Lower leg skin (tissue), 3 donors: ENCODE measurements around the gene CALD1.

ENCODE experiments used
- POLR2A ChIP-seq, 2 donors: fragments of 450-650 bp; IDR thresholded peaks; one replicate each; pipeline ENCODE4 v1.6.1; 2016 to 2017; ENCODE audit warnings: antibody characterized with exemption in 2 of 2, mild to moderate bottlenecking in 1 of 2, moderate library complexity in 1 of 2
- TF ChIP-seq, protein P1 (sequence below), 3 donors: fragments of 450-650 bp; IDR thresholded peaks; one replicate each; pipeline ENCODE4 v1.5.1; 2016; ENCODE audit warnings: antibody characterized with exemption in 3 of 3, mild to moderate bottlenecking in 3 of 3, moderate library complexity in 2 of 3

- TF ChIP-seq, protein P1, sequence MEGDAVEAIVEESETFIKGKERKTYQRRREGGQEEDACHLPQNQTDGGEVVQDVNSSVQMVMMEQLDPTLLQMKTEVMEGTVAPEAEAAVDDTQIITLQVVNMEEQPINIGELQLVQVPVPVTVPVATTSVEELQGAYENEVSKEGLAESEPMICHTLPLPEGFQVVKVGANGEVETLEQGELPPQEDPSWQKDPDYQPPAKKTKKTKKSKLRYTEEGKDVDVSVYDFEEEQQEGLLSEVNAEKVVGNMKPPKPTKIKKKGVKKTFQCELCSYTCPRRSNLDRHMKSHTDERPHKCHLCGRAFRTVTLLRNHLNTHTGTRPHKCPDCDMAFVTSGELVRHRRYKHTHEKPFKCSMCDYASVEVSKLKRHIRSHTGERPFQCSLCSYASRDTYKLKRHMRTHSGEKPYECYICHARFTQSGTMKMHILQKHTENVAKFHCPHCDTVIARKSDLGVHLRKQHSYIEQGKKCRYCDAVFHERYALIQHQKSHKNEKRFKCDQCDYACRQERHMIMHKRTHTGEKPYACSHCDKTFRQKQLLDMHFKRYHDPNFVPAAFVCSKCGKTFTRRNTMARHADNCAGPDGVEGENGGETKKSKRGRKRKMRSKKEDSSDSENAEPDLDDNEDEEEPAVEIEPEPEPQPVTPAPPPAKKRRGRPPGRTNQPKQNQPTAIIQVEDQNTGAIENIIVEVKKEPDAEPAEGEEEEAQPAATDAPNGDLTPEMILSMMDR (IDR thresholded peaks at IDR 0.05): no peak
- TF ChIP-seq POLR2A (IDR thresholded peaks at IDR 0.05): no peak
Observed at GRCh38 chr7:134851141-134851540, 71.7 kb downstream of the CALD1 start.
